ENCODE measurements around the gene COL23A1.
A peak's percentile ranks its signal among the peaks of the same experiment; 100 is the strongest.

The COL23A1 gene

DNA sequence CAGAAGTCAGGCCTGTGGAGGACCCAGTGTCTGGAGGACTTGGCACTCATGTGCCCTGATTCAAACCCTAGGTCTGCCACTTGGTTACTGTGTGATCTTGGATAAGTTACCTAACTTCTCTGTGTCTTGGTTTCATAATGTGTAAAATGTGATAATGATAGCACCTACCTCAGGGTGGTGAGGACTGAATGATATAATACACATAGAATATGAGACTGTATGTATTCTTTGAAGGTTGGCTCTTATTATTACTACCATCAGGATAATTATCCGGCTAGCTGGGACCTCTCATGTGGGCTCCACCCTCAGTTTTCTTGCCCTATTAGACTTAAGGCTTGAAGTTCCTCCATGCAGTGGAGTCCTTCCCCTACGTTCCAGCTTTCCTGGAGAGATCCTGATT is 172.2 kb downstream of the COL23A1 start:
- H3K4me3 ChIP-seq, result no peak overlapping the region
- H3K27ac ChIP-seq, result no peak overlapping the region
- DNase-seq (ENCODE audit: low spot score), result no peak
- TF ChIP-seq, protein P1, sequence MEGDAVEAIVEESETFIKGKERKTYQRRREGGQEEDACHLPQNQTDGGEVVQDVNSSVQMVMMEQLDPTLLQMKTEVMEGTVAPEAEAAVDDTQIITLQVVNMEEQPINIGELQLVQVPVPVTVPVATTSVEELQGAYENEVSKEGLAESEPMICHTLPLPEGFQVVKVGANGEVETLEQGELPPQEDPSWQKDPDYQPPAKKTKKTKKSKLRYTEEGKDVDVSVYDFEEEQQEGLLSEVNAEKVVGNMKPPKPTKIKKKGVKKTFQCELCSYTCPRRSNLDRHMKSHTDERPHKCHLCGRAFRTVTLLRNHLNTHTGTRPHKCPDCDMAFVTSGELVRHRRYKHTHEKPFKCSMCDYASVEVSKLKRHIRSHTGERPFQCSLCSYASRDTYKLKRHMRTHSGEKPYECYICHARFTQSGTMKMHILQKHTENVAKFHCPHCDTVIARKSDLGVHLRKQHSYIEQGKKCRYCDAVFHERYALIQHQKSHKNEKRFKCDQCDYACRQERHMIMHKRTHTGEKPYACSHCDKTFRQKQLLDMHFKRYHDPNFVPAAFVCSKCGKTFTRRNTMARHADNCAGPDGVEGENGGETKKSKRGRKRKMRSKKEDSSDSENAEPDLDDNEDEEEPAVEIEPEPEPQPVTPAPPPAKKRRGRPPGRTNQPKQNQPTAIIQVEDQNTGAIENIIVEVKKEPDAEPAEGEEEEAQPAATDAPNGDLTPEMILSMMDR (IDR thresholded peaks at IDR 0.05), result no peak

DNA sequence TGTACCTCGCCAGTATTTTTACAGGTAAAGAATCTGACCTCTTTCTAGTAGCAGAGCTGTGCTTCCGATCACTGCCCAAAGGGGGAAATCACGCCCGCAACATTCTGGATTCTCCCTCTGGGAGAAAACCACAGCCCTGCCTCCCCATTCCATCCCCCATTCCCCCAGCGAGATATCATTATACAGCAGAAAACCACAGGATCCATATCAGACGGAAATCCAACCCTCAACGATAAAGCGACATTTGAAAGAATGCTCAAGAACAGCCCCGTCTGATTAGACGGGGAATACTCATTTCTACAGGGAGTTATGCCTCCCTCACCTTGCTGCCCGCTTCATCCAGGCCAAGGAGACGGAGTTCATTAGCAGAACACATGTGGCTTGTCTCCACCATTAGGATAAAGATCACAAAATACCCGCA is 172.8 kb downstream of the COL23A1 start:
- TF ChIP-seq, protein P1 (IDR thresholded peaks at IDR 0.05), result no peak
- Histone ChIP-seq H3K4me3 (no peak overlapping the region), H3K27ac (no peak overlapping the region)
- no peak for DNase-seq (ENCODE audit: low spot score)

DNA sequence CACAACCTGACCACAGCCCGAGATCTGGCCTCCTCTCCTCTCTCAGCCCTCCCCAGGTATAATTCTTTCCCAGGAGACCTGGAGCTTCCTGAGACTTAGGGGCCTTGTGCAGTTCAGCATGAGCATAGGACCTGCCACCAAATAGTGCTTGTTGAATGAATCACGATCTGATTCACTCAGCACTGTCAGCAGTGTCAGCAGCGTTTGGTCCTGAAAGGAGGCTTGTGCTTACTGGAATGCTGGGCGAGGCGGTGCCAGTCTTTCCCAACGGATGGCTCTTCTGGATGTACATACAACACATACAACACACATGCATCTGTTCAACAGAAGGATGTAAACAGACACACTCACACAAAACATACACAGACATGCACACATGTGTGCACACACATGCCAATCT is 173.3 kb downstream of the COL23A1 start:
- no peak for DNase-seq (ENCODE audit: low spot score)

DNA sequence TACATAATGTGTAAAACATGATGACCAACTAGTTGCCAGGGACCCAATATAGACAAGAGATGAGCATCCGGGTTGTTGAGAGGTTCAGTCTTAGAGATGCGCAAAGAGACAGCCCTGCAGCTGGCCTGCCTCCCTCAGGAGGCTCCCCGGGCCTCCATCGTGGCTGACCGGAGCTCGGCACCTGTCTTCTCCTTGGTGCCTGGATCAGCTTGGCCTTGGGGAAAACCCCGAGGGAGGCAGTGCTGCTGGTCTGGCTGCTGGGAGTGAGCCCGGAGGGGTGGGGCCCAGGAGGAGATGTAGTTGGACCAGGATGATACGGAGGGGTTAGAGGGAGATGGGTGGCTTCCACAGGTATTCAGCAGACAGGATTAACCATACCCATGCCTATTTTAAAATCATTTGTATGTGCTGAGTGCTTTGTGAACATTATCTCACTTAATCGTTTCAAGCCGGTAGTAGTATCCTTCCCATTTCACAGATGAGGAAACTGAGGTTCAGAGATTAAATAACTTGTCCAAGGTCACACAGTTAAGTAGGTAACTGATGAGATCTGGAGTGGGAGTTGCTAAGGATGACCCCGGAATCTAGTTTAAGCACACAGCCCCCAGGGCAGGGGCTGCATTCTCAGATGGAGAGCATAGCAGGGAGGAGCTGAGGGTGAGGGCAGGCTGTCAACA is 173.8 kb downstream of the COL23A1 start:
- Histone ChIP-seq H3K27ac (no peak overlapping the region), H3K4me3 (no peak overlapping the region)
- DNase-seq (ENCODE audit: low spot score), result no peak
- TF ChIP-seq, protein P1 (IDR thresholded peaks at IDR 0.05), result no peak

More for the DNA sequence above, 173.3 kb downstream of the COL23A1 start:
- TF ChIP-seq, protein P1 (IDR thresholded peaks at IDR 0.05), result no peak
- Histone ChIP-seq H3K4me3 (no peak overlapping the region), H3K27ac (no peak overlapping the region)

DNA sequence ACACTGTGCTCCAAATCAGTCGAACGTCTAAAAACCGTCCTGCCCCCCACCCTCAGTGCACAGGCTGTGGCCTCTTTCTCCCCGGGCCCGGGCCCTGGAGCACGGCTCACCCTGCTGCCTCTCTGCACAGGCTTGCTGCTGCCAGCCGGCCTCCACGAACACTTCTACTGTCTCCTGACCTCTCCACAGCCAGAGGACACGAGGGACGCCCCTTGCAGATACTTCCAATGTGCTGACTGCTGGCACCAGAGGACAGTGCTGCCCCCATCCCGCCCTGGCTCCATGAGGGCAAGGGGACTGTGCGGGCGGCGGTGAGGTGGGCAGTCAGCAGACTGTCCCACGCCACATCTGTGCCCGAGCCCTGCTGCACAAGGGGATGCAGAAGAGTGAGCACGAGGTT is 174.8 kb downstream of the COL23A1 start:
- TF ChIP-seq, protein P1 (IDR thresholded peaks at IDR 0.05), result no peak
- H3K27ac ChIP-seq, result no peak overlapping the region
- DNase-seq (ENCODE audit: low spot score), result peak; percentile 64

DNA sequence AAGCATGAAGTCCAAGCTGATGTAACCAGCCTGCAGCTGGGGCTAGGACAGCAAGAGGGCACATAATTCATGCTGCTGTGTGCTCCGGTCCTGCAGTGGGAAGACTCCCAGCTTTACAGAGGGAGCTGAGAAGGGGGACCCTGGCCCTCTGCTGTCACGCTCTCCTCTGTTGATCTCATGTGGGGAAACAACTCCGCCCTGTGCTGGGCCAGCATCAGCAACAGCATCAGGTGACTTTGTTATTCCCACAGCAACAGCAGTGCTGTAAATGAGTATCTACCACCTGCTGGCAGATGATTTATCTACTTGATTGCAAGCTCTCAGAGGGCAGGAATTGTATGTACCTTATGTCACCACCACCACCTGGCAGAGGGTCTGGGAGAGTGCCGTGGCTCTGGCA is 176.2 kb downstream of the COL23A1 start:
- Histone ChIP-seq H3K27ac (no peak overlapping the region), H3K4me3 (no peak overlapping the region)
- DNase-seq (ENCODE audit: low spot score), result no peak
- TF ChIP-seq, protein P1 (IDR thresholded peaks at IDR 0.05), result no peak

More for the DNA sequence above, 174.8 kb downstream of the COL23A1 start:
- H3K4me3 ChIP-seq, result no peak overlapping the region

DNA sequence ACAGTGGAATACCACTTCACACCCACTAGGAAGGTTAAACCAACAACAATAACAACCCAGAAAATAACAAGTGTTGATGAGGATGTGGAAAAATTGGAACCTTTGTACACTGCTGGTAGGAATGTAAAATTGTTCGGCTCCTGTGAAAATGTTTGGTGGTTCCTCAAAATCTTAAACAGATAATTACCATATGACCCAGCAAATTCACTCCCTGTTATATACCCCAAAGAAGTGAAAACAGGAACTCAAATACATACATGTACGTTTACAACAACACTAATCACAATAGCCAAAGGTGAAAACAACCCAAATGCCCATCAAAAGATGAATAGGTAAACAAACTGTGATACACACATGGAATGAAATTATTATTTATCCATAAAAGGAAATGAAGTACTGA is 179.1 kb downstream of the COL23A1 start:
- Histone ChIP-seq H3K27ac (no peak overlapping the region), H3K4me3 (no peak overlapping the region)
- DNase-seq (ENCODE audit: low spot score), result no peak
- TF ChIP-seq, protein P1 (IDR thresholded peaks at IDR 0.05), result no peak
